Choroid plexus epithelial cell (primary cell): Measurements from ENCODE around the gene TMEM37.
A peak's percentile ranks its signal among the peaks of the same experiment; 100 is the strongest.

Experiments used
- DNase-seq: peaks from one replicate; pipeline ENCODE4 v3.0.0-alpha.2; 2010; ENCODE audit warnings: low read depth
- H3K4me3 ChIP-seq: 2 replicates; pipeline ENCODE4 v1.5.1; 2011; ENCODE audit warnings: low read depth, mild to moderate bottlenecking, control low read depth, low read length, moderate library complexity
- TF ChIP-seq, protein P1 (sequence below): conservative IDR thresholded peaks from 2 replicates; pipeline ENCODE4 v1.5.1; 2011; ENCODE audit warnings: low read depth, mild to moderate bottlenecking, control low read depth, inconsistent platforms, low read length, moderate library complexity

Gene TMEM37

DNA sequence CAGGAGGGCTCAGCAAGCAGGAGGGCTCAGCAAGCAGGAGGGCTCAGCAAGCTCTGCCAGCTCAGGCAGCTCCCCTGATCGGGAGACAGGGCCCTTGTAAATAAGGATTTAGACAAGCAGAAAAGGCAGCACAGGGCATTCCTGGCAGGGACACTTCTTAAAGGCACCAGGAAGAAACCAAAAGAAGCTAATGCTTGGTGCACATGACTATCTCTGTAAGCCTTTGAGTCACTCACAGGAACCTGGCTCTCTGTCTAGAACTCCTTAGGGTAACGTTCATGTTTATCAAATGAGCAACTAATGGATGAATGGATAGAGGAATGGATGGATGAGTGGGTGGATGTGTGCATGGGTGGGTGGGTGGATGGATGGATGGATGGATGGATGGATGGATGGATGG, 28.4 kb downstream of the TMEM37 start:
- no peak overlapping the region for H3K4me3 ChIP-seq
- TF ChIP-seq, protein P1, sequence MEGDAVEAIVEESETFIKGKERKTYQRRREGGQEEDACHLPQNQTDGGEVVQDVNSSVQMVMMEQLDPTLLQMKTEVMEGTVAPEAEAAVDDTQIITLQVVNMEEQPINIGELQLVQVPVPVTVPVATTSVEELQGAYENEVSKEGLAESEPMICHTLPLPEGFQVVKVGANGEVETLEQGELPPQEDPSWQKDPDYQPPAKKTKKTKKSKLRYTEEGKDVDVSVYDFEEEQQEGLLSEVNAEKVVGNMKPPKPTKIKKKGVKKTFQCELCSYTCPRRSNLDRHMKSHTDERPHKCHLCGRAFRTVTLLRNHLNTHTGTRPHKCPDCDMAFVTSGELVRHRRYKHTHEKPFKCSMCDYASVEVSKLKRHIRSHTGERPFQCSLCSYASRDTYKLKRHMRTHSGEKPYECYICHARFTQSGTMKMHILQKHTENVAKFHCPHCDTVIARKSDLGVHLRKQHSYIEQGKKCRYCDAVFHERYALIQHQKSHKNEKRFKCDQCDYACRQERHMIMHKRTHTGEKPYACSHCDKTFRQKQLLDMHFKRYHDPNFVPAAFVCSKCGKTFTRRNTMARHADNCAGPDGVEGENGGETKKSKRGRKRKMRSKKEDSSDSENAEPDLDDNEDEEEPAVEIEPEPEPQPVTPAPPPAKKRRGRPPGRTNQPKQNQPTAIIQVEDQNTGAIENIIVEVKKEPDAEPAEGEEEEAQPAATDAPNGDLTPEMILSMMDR: no peak
- DNase-seq: peak; percentile 29

DNA sequence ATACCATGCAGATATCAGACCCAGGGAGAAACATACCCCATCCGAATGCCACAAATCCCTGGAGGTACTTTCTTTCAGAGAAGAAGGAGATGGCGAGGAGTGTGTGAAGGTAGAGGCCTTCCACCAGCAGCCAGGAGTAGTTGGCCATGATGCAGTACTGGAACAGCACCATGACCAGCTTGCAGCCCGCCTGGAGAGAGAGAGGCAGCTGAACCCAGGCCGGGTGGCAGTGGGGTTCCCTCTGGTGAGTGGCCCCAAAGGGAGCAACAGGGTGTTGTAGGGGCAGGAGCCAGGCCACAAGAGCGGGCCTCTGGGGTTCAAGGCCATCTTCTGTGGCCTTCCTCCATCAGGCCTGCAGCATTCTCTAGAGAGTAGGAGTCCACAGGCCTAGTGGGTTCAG, 30.2 kb downstream of the TMEM37 start:
- TF ChIP-seq, protein P1: no peak
- no peak overlapping the region for H3K4me3 ChIP-seq

DNA sequence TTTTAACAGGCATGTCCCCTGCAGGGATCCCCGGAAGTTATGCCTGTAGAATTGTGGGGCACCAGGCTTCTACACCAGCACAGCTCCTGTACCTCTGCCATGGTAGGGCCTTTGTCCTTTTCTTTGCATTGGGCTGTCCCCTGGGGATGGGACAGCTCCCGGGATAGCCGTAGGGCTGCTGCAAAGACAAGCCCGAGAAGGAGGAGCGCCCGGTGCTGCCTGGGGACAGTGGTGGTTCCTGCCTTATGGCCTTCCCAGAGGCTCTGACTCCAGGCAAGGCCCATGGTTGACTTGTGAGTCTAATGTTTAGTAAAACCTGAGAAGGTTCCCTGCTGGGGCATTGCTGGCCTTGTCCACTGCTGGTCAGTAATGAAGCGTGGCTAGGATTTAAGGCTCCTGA, 30.9 kb downstream of the TMEM37 start:
- TF ChIP-seq, protein P1: no peak
- no peak for DNase-seq
- H3K4me3 ChIP-seq: no peak overlapping the region

More for the DNA sequence above, 30.2 kb downstream of the TMEM37 start:
- DNase-seq: no peak

DNA sequence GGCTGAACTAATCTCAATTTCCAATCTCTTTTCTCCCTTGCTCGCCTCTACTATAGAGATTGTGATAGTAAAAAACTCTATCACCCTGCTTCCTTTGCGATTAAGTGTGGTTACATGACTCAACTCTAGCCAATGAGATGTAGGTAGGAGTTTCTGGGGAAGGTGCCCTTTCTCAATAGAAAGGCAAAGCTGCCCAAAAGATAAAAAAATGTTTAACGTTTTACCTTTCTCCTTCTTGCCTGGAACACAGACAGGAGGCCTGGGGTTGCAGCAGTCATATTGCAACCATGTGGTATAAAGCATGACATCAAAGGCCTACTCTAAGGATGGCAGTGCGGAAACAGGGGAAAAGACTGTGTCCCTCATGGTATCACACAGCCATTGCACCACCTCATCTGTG, 31.5 kb downstream of the TMEM37 start:
- no peak for DNase-seq
- no peak overlapping the region for H3K4me3 ChIP-seq
- TF ChIP-seq, protein P1: no peak

DNA sequence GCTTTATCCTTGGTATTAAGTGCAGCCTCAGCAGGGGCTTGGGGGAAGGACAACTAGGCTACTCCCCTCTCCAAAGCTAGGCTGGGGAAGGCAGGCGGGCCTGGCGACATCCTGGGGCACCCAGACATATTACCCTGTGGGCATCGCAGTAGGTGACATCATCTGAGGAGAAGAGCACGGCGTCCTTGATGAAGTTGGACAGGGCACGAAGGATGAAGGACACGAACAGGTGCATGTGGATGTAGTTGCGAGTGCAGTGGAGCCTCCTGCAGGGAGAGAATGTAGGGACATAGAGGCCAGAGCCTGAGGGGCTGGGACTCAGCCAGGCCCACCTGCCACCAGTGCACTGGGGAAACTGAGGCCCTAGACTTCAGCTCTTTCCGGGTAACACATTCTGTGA, 32.3 kb downstream of the TMEM37 start:
- H3K4me3 ChIP-seq: no peak overlapping the region
- no peak for DNase-seq
- TF ChIP-seq, protein P1: no peak

DNA sequence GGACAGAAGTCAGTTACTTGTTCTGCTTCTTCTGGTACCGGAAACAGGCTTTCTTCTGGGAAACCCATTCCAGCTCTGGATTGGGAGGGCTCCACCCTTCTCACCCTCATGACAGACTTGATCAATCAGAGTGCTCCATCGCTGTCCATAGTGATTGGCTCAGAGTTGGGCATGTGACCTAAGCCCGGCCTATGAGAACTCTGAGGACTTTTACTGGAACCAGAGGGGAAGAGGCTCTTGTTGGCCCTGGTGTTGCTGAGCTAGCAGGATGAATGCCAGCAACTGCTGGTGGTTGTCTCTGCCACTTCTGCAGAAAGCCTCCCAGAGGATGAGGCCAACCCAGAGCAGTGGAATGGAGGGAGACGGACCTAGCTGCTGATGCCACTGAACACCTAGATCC, 33.3 kb downstream of the TMEM37 start:
- TF ChIP-seq, protein P1: no peak
- H3K4me3 ChIP-seq: no peak overlapping the region
- no peak for DNase-seq

DNA sequence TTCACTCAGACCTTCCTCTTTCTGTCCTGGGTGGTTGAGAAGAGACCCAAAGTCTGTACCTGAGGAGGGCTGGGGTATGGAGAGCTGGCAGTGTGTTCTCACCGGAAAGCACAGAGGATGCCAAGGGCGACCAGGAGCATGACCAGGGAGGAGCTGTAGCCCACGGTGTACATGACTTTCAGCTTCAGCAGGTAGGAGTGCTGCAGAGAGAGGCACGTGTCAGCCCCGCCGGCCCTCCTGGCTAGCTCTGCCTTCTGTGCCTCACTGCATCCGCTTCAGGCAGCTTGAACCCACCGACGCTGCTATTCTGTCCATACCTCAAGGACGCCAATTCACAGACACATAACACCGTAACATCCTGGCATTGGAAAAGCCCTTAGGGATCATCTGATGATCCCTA, 34.0 kb downstream of the TMEM37 start:
- DNase-seq: no peak
- TF ChIP-seq, protein P1: no peak
- H3K4me3 ChIP-seq: no peak overlapping the region
